Measurements from ENCODE around the gene NUP160.
"Not testable (repeated sequence)": the region's sequence is repeated elsewhere in the genome, so short reads cannot be mapped to it uniquely, and the experiment has no call there.

NUP160 gene

GRCh38 chr11:47784785-47785381 is 63.3 kb downstream of the NUP160 start:
- DNase-seq: no peak

GRCh38 chr11:47783087-47783610 is 65.0 kb downstream of the NUP160 start:
- DNase-seq: no peak

GRCh38 chr11:47778878-47779483 is 69.2 kb downstream of the NUP160 start:
- no peak for DNase-seq

- DNase-seq: no peak
Observed at GRCh38 chr11:47775240-47775869, 72.8 kb downstream of the NUP160 start.

DNA sequence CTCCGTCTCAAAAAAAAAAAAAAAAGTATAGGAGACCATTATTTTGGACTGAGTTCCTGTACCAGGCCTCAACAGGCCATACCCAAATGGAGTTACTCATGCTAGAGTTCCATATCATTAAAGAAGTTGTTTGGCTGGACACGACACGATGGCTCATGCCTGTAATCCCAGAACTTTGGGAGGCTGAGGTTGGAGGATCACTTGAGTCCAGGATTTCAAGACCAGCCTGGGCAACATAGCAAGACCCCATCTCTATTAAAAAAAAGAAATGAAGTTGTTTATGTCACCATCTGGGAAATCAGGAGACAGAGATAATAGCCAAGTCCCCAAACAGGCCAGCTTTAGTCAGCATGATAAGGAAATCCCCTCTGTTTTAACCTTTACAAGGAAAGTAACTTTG is 74.3 kb downstream of the NUP160 start:
- no peak for DNase-seq

- not testable (repeated sequence) for DNase-seq
Observed at GRCh38 chr11:47769556-47769955, 78.6 kb downstream of the NUP160 start.

DNA sequence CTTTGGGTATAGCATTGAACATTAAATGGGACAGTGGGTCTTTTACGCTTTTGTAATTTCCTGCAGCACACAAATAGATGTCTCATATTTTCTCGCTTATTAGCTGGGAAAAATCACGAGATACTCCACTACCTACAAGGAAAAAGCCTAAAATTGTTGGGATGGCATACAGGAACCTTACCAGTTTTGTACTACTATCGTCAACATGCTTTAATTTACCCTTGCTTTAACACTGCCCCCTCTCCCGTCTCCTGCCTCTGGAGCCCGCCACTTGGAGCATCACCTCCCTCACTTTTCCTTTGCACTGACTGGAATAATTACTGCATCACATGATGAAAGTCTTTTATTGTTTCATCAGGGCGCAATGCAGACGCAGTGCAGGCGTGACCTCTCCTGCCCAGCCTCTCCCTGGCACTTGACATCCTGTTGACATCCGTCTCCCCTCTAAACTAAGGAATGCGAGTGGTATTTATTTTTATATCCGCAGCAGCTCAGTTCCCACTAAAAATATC is 80.0 kb downstream of the NUP160 start:
- peak; percentile 33 for DNase-seq

DNA sequence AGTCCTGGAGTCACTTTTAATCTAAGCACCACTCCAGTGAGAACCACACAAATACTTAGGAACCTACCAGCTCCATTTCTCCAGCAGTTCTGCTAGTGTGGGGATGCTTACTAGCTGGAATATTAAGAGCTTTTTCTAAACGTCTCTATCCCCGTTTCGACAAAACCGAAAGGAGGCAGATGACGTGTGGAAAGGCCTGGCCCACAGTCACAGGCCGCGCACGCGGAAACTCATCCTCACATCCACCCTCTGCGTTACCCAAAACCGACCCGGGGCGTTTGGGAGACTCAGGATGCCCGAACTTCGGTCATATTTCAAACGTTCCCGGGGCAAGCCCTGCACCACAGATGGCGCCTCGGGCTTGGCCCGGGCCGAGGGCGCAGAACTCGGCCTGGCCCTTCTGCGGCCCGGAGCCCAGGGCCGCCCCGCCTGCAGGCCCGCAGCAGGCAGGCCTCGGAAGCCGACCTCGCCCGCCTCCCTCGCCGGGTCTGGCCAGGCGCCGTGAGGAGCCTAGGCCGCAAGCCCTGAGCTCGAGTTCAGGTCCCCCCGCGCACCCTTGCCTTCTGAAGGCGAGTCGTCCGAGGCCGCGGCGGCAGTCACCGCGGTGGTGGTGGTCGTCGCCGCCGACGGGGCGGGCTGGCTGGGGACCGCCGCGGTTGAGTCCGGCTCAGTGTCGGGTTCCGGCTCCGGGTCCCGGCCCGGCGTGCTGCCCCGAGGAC is 81.5 kb downstream of the NUP160 start:
- DNase-seq: peak; percentile 78

DNA sequence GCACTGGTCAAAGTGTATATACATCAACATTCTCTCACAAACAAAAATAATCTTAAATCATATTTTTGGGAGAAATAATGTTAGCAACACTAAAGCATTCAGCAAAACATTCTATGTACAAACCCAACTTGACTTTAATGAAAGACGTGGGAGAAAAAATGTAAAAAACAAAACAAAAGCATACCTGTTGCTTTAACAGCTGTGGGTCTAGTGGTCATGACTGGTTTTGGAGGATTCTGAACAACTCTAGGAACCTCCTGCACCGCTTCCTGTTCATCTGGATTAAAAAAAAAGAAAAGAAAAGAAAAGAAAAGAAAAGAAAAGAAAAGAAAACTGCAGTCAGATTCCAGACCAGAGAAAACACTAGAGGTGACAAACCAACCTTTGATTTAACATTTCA is 83.1 kb downstream of the NUP160 start:
- DNase-seq: peak; percentile 6

- DNase-seq: not testable (repeated sequence)
Observed at GRCh38 chr11:47759291-47759690, 88.9 kb downstream of the NUP160 start.

- DNase-seq: no peak
Observed at GRCh38 chr11:47756208-47756607, 91.9 kb downstream of the NUP160 start.

GRCh38 chr11:47750725-47751124 is 97.4 kb downstream of the NUP160 start:
- no peak for DNase-seq

DNA sequence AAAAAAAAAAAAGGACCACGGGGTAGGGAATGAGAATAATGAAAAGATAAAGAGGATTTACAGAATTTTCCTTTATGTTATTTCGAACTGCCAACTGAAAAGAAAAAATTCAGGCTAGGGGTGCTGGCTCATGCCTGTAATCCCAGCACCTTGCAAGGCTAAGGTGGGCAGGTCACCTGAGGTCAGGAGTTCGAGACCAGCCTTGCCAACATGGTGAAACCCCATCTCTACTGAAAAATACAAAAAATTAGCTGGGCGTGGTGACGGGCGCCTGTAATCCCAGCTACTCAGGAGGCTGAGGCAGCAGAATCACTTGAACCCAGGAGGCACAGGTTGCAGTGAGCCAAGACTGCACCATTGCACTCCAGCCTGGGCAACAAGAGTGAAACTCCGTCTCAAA is 105.7 kb downstream of the NUP160 start:
- not testable (repeated sequence) for DNase-seq

GRCh38 chr11:47737817-47738216 is 110.3 kb downstream of the NUP160 start:
- not testable (repeated sequence) for DNase-seq

DNA sequence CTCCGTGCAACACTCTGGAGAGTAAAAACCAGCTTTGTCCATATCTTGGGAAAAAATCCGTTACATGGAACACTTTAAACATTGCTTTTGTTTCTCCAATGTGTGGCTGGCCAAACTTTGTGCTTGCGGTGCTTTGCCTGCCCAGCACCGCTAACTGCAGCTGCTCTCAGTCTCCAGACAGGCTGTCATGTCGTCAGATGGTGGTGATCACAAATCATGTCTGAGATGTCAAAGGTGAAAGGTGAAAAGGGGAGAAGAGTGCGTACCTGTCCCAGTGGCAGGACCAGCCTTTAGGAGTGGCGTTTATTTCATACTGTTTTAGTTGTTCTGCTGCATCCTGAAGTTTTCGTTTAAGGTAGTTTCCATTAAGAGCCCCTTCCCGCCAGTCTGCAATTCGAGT is 115.9 kb downstream of the NUP160 start:
- DNase-seq: no peak

- DNase-seq: no peak
Observed at GRCh38 chr11:47731475-47731874, 116.7 kb downstream of the NUP160 start.
